ENCODE results near the gene ALG5. TPM values are rescaled to one million over a fixed set of nuclear protein-coding genes. Genes with fewer than 3 reads are reported as not detected.

The ALG5 gene
- polyA plus RNA-seq, 2 of the 4 experiments (the other 2 are of a cell fraction) = 34.4 to 69.0 TPM

GRCh38 chr13:36903925-36904595 is 95.1 kb downstream of the ALG5 start (continued):
- TF ChIP-seq BCL3 (IDR thresholded peaks at IDR 0.05) = no peak
- no peak for TF ChIP-seq NFE2L2 (conservative IDR thresholded peaks at IDR 0.05; ENCODE audit: low read length)
- no peak for TF ChIP-seq NPAS2 (CRISPR knock-in tag; IDR thresholded peaks at IDR 0.05; ENCODE audit: borderline replicate concordance)
- no peak for TF ChIP-seq NR3C1 (IDR thresholded peaks at IDR 0.05)
- no peak for TF ChIP-seq CHD2 (IDR thresholded peaks at IDR 0.05; ENCODE audit: low read length, partially characterized antibody)

Other genes with a start within 250 kb of the ALG5 start
- gene RFXAP, start 180.1 kb downstream of the ALG5 start, polyA plus RNA-seq (2011; rRNA removed) = 2.0 and 2.5 TPM in 2 replicates
- gene RFXAP, start 180.1 kb downstream of the ALG5 start, polyA plus RNA-seq (2017; fragmentation: RNase III; extraction: RNeasy Plus Mini Kit Qiagen cat#74134 plus additional on column Dnase treatment) = 2.4 to 2.8 TPM (median 2.5 TPM) in 3 replicates
- gene SMAD9, start 79.1 kb downstream of the ALG5 start, polyA plus RNA-seq (2011; rRNA removed) = 0.06 and 0.11 TPM in 2 replicates
- 0.04 to 0.05 TPM (median 0.04 TPM) in 3 replicates for gene SMAD9, start 79.1 kb downstream of the ALG5 start, polyA plus RNA-seq (2017; fragmentation: RNase III; extraction: RNeasy Plus Mini Kit Qiagen cat#74134 plus additional on column Dnase treatment)
- 53.0 and 63.3 TPM in 2 replicates for gene EXOSC8, start 1.4 kb upstream of the ALG5 start, polyA plus RNA-seq (2011; rRNA removed)
- 46.4 to 51.1 TPM (median 48.8 TPM) in 3 replicates for gene EXOSC8, start 1.4 kb upstream of the ALG5 start, polyA plus RNA-seq (2017; fragmentation: RNase III; extraction: RNeasy Plus Mini Kit Qiagen cat#74134 plus additional on column Dnase treatment)
- 50.7 and 50.9 TPM in 2 replicates for gene SUPT20H, start 60.3 kb upstream of the ALG5 start, polyA plus RNA-seq (2011; rRNA removed)
- 25.8 to 27.0 TPM (median 26.2 TPM) in 3 replicates for gene SUPT20H, start 60.3 kb upstream of the ALG5 start, polyA plus RNA-seq (2017; fragmentation: RNase III; extraction: RNeasy Plus Mini Kit Qiagen cat#74134 plus additional on column Dnase treatment)
- gene CSNK1A1L, start 106.3 kb upstream of the ALG5 start, polyA plus RNA-seq (2011; rRNA removed) = not detected in 2 replicates
- gene CSNK1A1L, start 106.3 kb upstream of the ALG5 start, polyA plus RNA-seq (2017; fragmentation: RNase III; extraction: RNeasy Plus Mini Kit Qiagen cat#74134 plus additional on column Dnase treatment) = not detected in 3 replicates

Measured in A549 (cell line).